ENCODE results near the gene GIPR. TPM values are rescaled to one million over a fixed set of nuclear protein-coding genes. Genes with fewer than 3 reads are reported as not detected.

The GIPR gene
- total RNA-seq, 1 donor from 2014 or later, result 1.3 TPM

DNA sequence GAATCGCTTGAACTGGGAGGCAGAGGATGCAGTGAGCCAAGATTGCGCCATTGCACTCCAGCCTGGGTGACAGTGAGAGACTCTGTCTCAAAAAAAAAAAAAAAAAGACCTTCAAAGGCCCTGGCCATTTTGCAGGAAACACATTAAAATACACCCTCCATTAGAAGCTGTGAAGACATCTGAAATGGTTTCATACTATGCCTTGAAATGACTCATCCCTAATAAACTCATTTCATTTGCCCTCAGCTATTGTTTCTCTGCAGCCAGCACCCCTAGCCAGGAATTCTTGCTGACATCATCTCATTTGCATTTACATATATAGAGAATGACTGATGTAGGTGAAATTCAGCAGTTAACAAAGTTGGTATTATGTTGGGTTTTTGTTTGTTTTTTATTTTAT is 37.6 kb upstream of the GIPR start:
- no peaks in the 10 kb centered on the region for H3K27me3 Mint-ChIP-seq (ENCODE audit: low read depth)
- peaks cover 8% of the 10 kb centered on the region for H3K36me3 Mint-ChIP-seq (ENCODE audit: low read depth)
- peaks cover 13% of the 10 kb centered on the region for H3K4me1 Mint-ChIP-seq (ENCODE audit: low read depth)
- TF ChIP-seq, protein P1, sequence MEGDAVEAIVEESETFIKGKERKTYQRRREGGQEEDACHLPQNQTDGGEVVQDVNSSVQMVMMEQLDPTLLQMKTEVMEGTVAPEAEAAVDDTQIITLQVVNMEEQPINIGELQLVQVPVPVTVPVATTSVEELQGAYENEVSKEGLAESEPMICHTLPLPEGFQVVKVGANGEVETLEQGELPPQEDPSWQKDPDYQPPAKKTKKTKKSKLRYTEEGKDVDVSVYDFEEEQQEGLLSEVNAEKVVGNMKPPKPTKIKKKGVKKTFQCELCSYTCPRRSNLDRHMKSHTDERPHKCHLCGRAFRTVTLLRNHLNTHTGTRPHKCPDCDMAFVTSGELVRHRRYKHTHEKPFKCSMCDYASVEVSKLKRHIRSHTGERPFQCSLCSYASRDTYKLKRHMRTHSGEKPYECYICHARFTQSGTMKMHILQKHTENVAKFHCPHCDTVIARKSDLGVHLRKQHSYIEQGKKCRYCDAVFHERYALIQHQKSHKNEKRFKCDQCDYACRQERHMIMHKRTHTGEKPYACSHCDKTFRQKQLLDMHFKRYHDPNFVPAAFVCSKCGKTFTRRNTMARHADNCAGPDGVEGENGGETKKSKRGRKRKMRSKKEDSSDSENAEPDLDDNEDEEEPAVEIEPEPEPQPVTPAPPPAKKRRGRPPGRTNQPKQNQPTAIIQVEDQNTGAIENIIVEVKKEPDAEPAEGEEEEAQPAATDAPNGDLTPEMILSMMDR (IDR thresholded peaks at IDR 0.05), result no peak
- H3K4me3 Mint-ChIP-seq (ENCODE audit: unreplicated experiment), result no peak overlapping the region
- no peak for DNase-seq (ENCODE audit: low spot score)
- H3K27ac Mint-ChIP-seq (ENCODE audit: unreplicated experiment), result peak overlapping the region; percentile 32
- H3K9me3 Mint-ChIP-seq (ENCODE audit: low read depth), result no peaks in the 10 kb centered on the region

DNA sequence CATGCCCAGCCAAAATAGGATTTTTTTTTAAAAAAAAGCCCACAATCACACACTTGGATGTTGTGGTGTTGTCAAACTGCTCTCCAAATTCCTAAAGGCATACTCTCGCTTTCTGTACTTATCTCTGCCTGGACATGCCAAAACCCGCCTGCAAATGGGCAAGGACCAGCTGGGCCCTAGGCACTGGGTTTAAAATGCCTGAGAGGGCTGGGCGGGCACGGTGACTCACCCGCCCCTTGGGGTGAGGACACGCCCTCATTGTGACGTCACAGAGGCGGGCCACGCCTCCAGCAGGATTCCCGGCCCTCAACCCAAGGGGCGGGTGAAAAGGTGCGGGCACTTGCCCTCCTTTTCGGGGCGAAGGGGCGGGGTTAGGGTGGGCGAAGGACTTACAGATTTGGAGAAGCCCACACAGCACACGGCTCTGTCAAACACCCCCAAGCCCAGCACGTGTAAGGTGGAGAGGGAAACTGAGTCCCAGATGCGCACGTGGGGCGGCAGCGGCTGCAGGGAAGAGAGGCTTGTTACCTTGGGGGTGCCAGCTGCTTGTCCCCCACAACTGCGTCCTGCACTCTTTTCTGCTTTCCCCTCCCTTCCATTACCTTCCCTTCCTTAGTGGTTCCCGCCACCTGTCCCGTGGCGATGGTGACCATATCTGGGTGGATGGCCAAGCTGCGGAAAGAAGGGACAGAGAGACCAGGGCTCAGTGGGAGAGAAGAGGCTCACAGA is 35.4 kb upstream of the GIPR start:
- H3K27me3 Mint-ChIP-seq (ENCODE audit: low read depth), result no peaks in the 10 kb centered on the region
- H3K4me3 Mint-ChIP-seq (ENCODE audit: unreplicated experiment), result no peak overlapping the region
- DNase-seq (ENCODE audit: low spot score), result no peak
- H3K9me3 Mint-ChIP-seq (ENCODE audit: low read depth), result no peaks in the 10 kb centered on the region
- TF ChIP-seq, protein P1 (IDR thresholded peaks at IDR 0.05), result no peak
- peaks cover 2% of the 10 kb centered on the region for H3K36me3 Mint-ChIP-seq (ENCODE audit: low read depth)
- peaks cover 13% of the 10 kb centered on the region for H3K4me1 Mint-ChIP-seq (ENCODE audit: low read depth)
- peak overlapping the region; percentile 93 for H3K27ac Mint-ChIP-seq (ENCODE audit: unreplicated experiment)

DNA sequence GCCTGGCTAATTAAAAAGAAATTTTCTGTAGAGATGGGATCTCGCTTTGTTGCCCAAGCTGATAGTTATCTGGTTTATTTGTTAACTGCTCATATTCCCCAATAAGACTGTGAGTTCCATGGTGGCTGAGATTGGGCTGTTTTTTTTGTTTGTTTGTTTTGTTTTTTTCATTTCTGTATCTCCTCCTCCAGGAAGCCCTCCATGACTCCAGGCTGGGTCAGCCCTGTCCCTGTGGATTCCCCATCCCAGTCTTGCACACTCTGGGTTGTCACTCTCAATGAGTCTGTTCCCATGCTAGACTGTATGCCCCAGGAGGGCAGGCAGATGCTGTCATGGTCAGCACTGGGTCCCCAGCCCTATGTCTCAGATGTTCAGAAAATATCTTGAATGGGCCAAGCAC is 31.7 kb upstream of the GIPR start:
- H3K4me1 Mint-ChIP-seq (ENCODE audit: low read depth), result peaks cover 25% of the 10 kb centered on the region
- TF ChIP-seq, protein P1 (IDR thresholded peaks at IDR 0.05), result no peak
- H3K9me3 Mint-ChIP-seq (ENCODE audit: low read depth), result no peaks in the 10 kb centered on the region
- no peaks in the 10 kb centered on the region for H3K27me3 Mint-ChIP-seq (ENCODE audit: low read depth)
- H3K36me3 Mint-ChIP-seq (ENCODE audit: low read depth), result no peaks in the 10 kb centered on the region
- no peak for DNase-seq (ENCODE audit: low spot score)
- no peak overlapping the region for H3K27ac Mint-ChIP-seq (ENCODE audit: unreplicated experiment)
- H3K4me3 Mint-ChIP-seq (ENCODE audit: unreplicated experiment), result no peak overlapping the region

DNA sequence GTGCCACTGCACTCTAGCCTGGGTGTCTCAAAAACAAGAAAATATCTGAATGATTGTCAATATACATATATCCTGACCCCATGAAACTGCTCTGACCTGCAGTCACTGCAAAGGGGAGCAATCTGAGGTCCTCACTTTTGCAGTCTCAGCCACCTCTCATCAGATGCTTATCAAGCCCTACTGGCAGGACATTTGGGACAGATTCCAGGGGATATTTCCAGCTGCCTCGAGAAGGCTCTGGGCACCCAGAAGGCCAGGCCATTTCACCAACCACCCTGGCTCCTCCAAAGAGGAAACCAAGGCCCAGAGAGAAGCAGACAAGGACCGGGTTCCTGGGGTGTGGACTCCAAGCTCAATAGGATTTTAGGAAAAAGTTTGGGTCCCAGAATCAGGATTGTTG is 31.1 kb upstream of the GIPR start:
- DNase-seq (ENCODE audit: low spot score), result no peak
- H3K36me3 Mint-ChIP-seq (ENCODE audit: low read depth), result no peaks in the 10 kb centered on the region
- H3K27me3 Mint-ChIP-seq (ENCODE audit: low read depth), result no peaks in the 10 kb centered on the region
- no peak overlapping the region for H3K27ac Mint-ChIP-seq (ENCODE audit: unreplicated experiment)
- no peaks in the 10 kb centered on the region for H3K9me3 Mint-ChIP-seq (ENCODE audit: low read depth)
- TF ChIP-seq, protein P1 (IDR thresholded peaks at IDR 0.05), result no peak
- H3K4me3 Mint-ChIP-seq (ENCODE audit: unreplicated experiment), result no peak overlapping the region
- peaks cover 31% of the 10 kb centered on the region for H3K4me1 Mint-ChIP-seq (ENCODE audit: low read depth)

DNA sequence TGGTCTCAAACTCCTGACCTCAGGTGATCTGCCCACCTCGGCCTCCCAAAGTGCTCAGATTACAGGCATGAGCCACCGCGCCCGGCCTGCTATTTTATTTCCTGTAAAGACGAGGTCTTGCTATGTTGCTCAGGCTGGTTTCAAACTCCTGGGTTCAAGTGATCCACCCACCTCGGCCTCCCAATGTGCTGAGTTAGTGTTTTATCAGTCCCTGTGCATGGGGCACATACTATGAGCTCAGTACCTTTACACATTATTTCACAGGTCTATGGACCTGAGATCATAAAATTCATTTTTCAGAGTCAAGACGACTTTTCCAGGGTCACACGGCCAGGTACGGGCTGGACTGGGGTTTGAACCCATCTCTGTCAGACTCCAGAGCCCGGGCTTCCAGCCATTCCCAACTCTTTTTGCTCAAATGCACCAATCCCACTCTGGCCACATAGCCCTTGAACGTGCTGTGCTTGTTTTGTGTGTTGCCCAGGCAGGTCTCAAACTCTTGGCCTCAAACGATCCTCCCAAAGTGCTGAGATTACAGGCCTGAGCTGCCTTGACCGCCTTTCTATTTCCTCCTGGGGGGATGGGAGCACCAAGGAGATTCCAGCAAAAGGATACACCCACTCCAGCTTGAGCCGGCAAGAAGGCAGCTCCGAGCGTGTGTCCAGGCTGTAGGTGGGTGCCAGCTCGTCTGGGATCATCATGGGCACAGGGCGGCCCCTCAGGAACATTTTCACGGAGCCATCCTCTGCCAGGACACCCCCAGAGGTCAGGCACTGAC is 29.9 kb upstream of the GIPR start:
- no peaks in the 10 kb centered on the region for H3K27me3 Mint-ChIP-seq (ENCODE audit: low read depth)
- H3K27ac Mint-ChIP-seq (ENCODE audit: unreplicated experiment), result no peak overlapping the region

More for the DNA sequence above, 29.9 kb upstream of the GIPR start:
- Mint-ChIP-seq H3K9me3 (ENCODE audit: low read depth) (no peaks in the 10 kb centered on the region), H3K4me3 (ENCODE audit: unreplicated experiment) (peak overlapping the region; percentile 93), H3K4me1 (ENCODE audit: low read depth) (peaks cover 33% of the 10 kb centered on the region), H3K36me3 (ENCODE audit: low read depth) (no peaks in the 10 kb centered on the region)
- TF ChIP-seq, protein P1 (IDR thresholded peaks at IDR 0.05), result no peak
- no peak for DNase-seq (ENCODE audit: low spot score)

Measured in chondrocyte (in vitro differentiated cells).